Upper lobe of left lung (tissue), 4 donors: ENCODE measurements around the gene KIF21A.

Source experiments
- EP300 ChIP-seq, 4 donors: sonication (generic); formaldehyde crosslinking; IDR thresholded peaks; one replicate each; pipeline ENCODE4 v1.5.1; 2017; ENCODE audit warnings: antibody characterized with exemption in 4 of 4, control low read depth in 2 of 4
- POLR2A ChIP-seq, 4 donors: fragments of 450-650 bp; IDR thresholded peaks; one replicate each; pipeline ENCODE4 v1.5.1; 2016 to 2017; ENCODE audit warnings: antibody characterized with exemption in 4 of 4, mild to moderate bottlenecking in 2 of 4
- POLR2AphosphoS5 ChIP-seq, 2 donors: sonication (generic); formaldehyde crosslinking; IDR thresholded peaks; one replicate each; pipeline ENCODE4 v1.5.1; 2017; ENCODE audit warnings: antibody characterized with exemption in 2 of 2
- TF ChIP-seq, protein P1 (sequence below), 6 experiments: fragments of 450-650 bp in 4 of 6; fragments of 200-600 bp in 2 of 6; sonication (generic) in 2 of 6; IDR thresholded peaks; one replicate each; pipeline ENCODE4 v1.5.1; 2016 to 2019; ENCODE audit warnings: antibody characterized with exemption in 6 of 6

DNA sequence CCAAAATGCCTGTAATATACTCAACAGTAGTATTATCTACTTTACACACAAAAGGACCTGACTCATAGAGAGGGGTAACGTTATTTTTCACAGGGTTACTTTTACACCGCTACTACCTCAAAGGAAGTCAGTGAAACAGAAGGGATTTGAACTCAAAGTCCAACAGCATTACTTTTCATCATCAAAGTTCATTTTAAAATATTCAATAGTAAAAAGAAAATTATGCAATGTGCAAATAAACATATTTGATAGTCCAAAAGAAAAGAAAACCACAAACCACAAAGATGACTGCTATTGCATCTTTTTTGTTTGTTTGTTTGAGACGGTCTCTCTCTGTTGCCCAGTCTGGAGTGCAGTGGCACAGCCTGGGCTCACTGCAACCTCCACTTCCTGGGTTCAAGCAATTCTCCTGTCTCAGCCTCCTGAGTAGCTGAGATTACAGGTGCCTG is 15.5 kb downstream of the KIF21A start:
- TF ChIP-seq POLR2AphosphoS5 (IDR thresholded peaks at IDR 0.05) (no peak), POLR2A (IDR thresholded peaks at IDR 0.05) (no peak), EP300 (IDR thresholded peaks at IDR 0.05) (no peak)
- TF ChIP-seq, protein P1, sequence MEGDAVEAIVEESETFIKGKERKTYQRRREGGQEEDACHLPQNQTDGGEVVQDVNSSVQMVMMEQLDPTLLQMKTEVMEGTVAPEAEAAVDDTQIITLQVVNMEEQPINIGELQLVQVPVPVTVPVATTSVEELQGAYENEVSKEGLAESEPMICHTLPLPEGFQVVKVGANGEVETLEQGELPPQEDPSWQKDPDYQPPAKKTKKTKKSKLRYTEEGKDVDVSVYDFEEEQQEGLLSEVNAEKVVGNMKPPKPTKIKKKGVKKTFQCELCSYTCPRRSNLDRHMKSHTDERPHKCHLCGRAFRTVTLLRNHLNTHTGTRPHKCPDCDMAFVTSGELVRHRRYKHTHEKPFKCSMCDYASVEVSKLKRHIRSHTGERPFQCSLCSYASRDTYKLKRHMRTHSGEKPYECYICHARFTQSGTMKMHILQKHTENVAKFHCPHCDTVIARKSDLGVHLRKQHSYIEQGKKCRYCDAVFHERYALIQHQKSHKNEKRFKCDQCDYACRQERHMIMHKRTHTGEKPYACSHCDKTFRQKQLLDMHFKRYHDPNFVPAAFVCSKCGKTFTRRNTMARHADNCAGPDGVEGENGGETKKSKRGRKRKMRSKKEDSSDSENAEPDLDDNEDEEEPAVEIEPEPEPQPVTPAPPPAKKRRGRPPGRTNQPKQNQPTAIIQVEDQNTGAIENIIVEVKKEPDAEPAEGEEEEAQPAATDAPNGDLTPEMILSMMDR (IDR thresholded peaks at IDR 0.05) = no peak
